ENCODE results near the gene MSI2.

DNA sequence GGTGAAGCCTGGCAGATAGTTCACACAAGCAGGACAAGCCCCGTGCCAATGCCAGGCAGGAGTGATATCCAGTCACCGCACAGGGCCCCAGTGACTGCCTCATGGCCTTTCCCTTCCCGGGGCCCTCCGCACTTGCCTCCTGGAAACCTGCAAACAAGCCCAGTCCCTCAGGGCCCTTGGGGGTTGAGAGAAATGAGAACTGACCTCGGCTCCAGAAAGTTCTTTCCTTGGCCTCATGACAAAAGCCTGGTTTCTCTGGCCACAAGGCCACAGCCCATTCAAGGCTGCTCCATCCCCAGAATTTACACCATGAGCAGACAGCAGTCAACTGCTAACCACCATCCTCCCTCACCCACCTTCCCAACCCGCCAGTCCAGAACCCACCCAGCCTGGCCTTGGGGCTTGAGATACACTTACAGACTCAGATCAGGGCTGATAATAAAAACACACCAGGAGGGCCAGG is 411.2 kb downstream of the MSI2 start:
- no peak for TF ChIP-seq ZFP30 (CRISPR knock-in tag; IDR thresholded peaks at IDR 0.05)
- no peak for TF ChIP-seq OSR1 (CRISPR knock-in tag; IDR thresholded peaks at IDR 0.05)
- no peak for TF ChIP-seq BACH2 (CRISPR knock-in tag; IDR thresholded peaks at IDR 0.05; ENCODE audit: borderline replicate concordance)
- no peak for TF ChIP-seq ZC3H10 (CRISPR knock-in tag; IDR thresholded peaks at IDR 0.05)
- TF ChIP-seq ARNTL (CRISPR knock-in tag; IDR thresholded peaks at IDR 0.05; ENCODE audit: borderline replicate concordance, low read depth): no peak
- TF ChIP-seq ESRRG (CRISPR knock-in tag; IDR thresholded peaks at IDR 0.05): no peak
- TF ChIP-seq, protein P1, sequence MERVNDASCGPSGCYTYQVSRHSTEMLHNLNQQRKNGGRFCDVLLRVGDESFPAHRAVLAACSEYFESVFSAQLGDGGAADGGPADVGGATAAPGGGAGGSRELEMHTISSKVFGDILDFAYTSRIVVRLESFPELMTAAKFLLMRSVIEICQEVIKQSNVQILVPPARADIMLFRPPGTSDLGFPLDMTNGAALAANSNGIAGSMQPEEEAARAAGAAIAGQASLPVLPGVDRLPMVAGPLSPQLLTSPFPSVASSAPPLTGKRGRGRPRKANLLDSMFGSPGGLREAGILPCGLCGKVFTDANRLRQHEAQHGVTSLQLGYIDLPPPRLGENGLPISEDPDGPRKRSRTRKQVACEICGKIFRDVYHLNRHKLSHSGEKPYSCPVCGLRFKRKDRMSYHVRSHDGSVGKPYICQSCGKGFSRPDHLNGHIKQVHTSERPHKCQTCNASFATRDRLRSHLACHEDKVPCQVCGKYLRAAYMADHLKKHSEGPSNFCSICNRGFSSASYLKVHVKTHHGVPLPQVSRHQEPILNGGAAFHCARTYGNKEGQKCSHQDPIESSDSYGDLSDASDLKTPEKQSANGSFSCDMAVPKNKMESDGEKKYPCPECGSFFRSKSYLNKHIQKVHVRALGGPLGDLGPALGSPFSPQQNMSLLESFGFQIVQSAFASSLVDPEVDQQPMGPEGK (CRISPR knock-in tag; IDR thresholded peaks at IDR 0.05; ENCODE audit: borderline replicate concordance): no peak
- no peak for TF ChIP-seq ZFP3 (CRISPR knock-in tag; IDR thresholded peaks at IDR 0.05)
